SW480 (cell line): ENCODE data around the gene MED28.
"Not testable (repeated sequence)": the region's sequence is repeated elsewhere in the genome, so short reads cannot be mapped to it uniquely, and the experiment has no call there.

Experiments
- DNase-seq: peaks from one replicate; pipeline ENCODE4 v3.0.0-alpha.2; 2016; ENCODE audit warnings: low spot score

Gene MED28

GRCh38 chr4:17614416-17615299, at the start of gene MED28:
Gene MED28 (plus strand): TSS chr4:17614641. CDS start chr4:17614655, 14 bp downstream.
- DNase-seq, result peak; percentile 88

GRCh38 chr4:17565846-17566245, 48.6 kb upstream of the MED28 start:
- DNase-seq, result no peak

GRCh38 chr4:17567271-17567670, 47.2 kb upstream of the MED28 start:
- DNase-seq, result no peak

GRCh38 chr4:17574206-17574605, 40.2 kb upstream of the MED28 start:
- DNase-seq, result no peak

GRCh38 chr4:17575177-17575576, 39.3 kb upstream of the MED28 start:
- DNase-seq, result not testable (repeated sequence)

GRCh38 chr4:17576932-17577664, 37.3 kb upstream of the MED28 start, which contains the start of gene LAP3:
Gene LAP3 (plus strand): TSS chr4:17577198. CDS start chr4:17577466, 268 bp downstream.
- DNase-seq, result peak; percentile 91

GRCh38 chr4:17577665-17578481, 36.6 kb upstream of the MED28 start:
- peak; percentile 41 for DNase-seq

- DNase-seq, result no peak
These were observed 36.0 kb upstream of the MED28 start for GRCh38 chr4:17578482-17578891.

- no peak for DNase-seq
These were observed 33.5 kb upstream of the MED28 start for GRCh38 chr4:17580969-17581368.

- no peak for DNase-seq
These were observed 31.2 kb upstream of the MED28 start for GRCh38 chr4:17583276-17583675.

GRCh38 chr4:17583941-17584340, 30.5 kb upstream of the MED28 start:
- DNase-seq, result no peak

GRCh38 chr4:17584521-17585213, 29.8 kb upstream of the MED28 start:
- DNase-seq, result no peak

- DNase-seq, result peak; percentile 9
These were observed 27.2 kb upstream of the MED28 start for GRCh38 chr4:17587094-17587822.

- no peak for DNase-seq
These were observed 25.1 kb upstream of the MED28 start for GRCh38 chr4:17589355-17589754.

- no peak for DNase-seq
These were observed 18.9 kb upstream of the MED28 start for GRCh38 chr4:17595471-17596005.

GRCh38 chr4:17597517-17597916, 16.9 kb upstream of the MED28 start:
- peak; percentile 15 for DNase-seq

- no peak for DNase-seq
These were observed 14.6 kb upstream of the MED28 start for GRCh38 chr4:17599826-17600225.

GRCh38 chr4:17605236-17605635, 9.2 kb upstream of the MED28 start:
- no peak for DNase-seq

GRCh38 chr4:17613761-17614415, 553 bp upstream of the MED28 start:
- peak; percentile 63 for DNase-seq

- DNase-seq, result no peak
These were observed 1.8 kb downstream of the MED28 start for GRCh38 chr4:17616283-17616682.
